H1 (cell line): ENCODE measurements around the gene ARFGEF3. TPM values are rescaled to one million over a fixed set of nuclear protein-coding genes. Genes with fewer than 3 reads are reported as not detected.

ENCODE experiments used
- CTCF ChIA-PET: fragments of 300-600 bp; sonication (Branson Sonifier 250); formaldehyde crosslinking; loops from one replicate; lab custom pipeline; 2021; ENCODE audit not compliant: partially characterized antibody; lab: Charles Lee
- POLR2A ChIA-PET: fragments of 300-600 bp; sonication (Branson Sonifier 250); formaldehyde crosslinking; loops from one replicate; lab custom pipeline; 2021; ENCODE audit warnings: inconsistent platforms; ENCODE audit not compliant: partially characterized antibody; lab: Charles Lee
- DNase-seq, 2 experiments: peaks; one replicate each; pipeline versions ENCODE4 v3.0.0 to v3.0.0-alpha.2; 2010 to 2022; ENCODE audit warnings: low spot score in 2 of 2, low read depth in 1 of 2, mixed read lengths in 1 of 2
- FAIRE-seq: peaks from 2 replicates; lab custom pipeline; 2011; peaks lifted over from hg19 to GRCh38; lab: Jason Lieb, UNC
- H2AFZ ChIP-seq: 2 replicates; pipeline ENCODE4 v1.8.1; 2012; ENCODE audit warnings: low read length, inconsistent platforms
- H2AK5ac ChIP-seq: 2 replicates; pipeline ENCODE4 v1.6.1; 2013; ENCODE audit warnings: low read depth, low read length
- H2BK120ac ChIP-seq: replicated peaks from 2 replicates; pipeline ENCODE3; 2013; ENCODE audit warnings: low read depth, low read length, inconsistent platforms
- H2BK12ac ChIP-seq: 2 replicates; pipeline ENCODE4 v1.6.1; 2013; ENCODE audit warnings: low read depth, low read length
- H2BK15ac ChIP-seq: 2 replicates; pipeline ENCODE4 v1.6.1; 2013; ENCODE audit warnings: low read length
- H2BK20ac ChIP-seq: 2 replicates; pipeline ENCODE4 v1.6.1; 2013; ENCODE audit warnings: low read length
- H2BK5ac ChIP-seq: 2 replicates; pipeline ENCODE4 v1.6.1; 2013; ENCODE audit warnings: low read depth, low read length
- H3K14ac ChIP-seq: 2 replicates; pipeline ENCODE4 v1.6.1; 2013; ENCODE audit warnings: inconsistent platforms; ENCODE audit not compliant: insufficient read length
- H3K18ac ChIP-seq: 2 replicates; pipeline ENCODE4 v1.6.1; 2013; ENCODE audit warnings: low read length; ENCODE audit errors: extremely low read depth
- H3K23ac ChIP-seq: 2 replicates; pipeline ENCODE4 v1.6.1; 2013; ENCODE audit warnings: inconsistent platforms; ENCODE audit not compliant: insufficient read length
- H3K23me2 ChIP-seq: 2 replicates; pipeline ENCODE4 v1.6.1; 2013; ENCODE audit warnings: low read depth, low read length
- H3K27ac ChIP-seq: 2 replicates; pipeline ENCODE4 v1.6.1; 2011; ENCODE audit warnings: low read depth, low read length, inconsistent platforms
- H3K27me3 ChIP-seq, 4 experiments: replicated peaks in 1 of 4; 1 replicate in 1 of 4; 2 replicates in 3 of 4; pipeline versions ENCODE4 v1.6.1 to v1.8.1; 2011 to 2013; ENCODE audit warnings: low read length in 3 of 4, mild to moderate bottlenecking in 3 of 4, inconsistent platforms in 2 of 4, mixed read lengths in 2 of 4, moderate library complexity in 1 of 4; ENCODE audit not compliant: control insufficient read depth in 3 of 4, insufficient read depth in 3 of 4; ENCODE audit errors: extremely low read depth in 1 of 4
- H3K36me3 ChIP-seq, 4 experiments: 2 replicates each; pipeline versions ENCODE4 v1.6.1 to v1.8.1; 2011 to 2013; ENCODE audit warnings: mild to moderate bottlenecking in 4 of 4, low read length in 3 of 4, moderate library complexity in 2 of 4, control low read depth in 1 of 4, inconsistent platforms in 1 of 4; ENCODE audit not compliant: insufficient read depth in 4 of 4, control insufficient read depth in 2 of 4
- H3K4ac ChIP-seq: replicated peaks from 2 replicates; pipeline ENCODE3; 2013; ENCODE audit warnings: low read length, low read depth, mixed read lengths, inconsistent platforms; ENCODE audit not compliant: insufficient read length
- H3K4me1 ChIP-seq, 4 experiments: replicated peaks in 1 of 4; 1 replicate in 1 of 4; 2 replicates in 3 of 4; pipeline versions ENCODE4 v1.6.1 to v1.8.1; 2011 to 2013; ENCODE audit warnings: low read length in 3 of 4, inconsistent platforms in 2 of 4, mixed read lengths in 1 of 4; ENCODE audit not compliant: insufficient read depth in 4 of 4, control insufficient read depth in 3 of 4
- H3K4me2 ChIP-seq, 2 experiments: 2 replicates each; pipeline versions ENCODE4 v1.6.1 to v1.8.1; 2011 to 2013; ENCODE audit warnings: low read depth in 2 of 2, low read length in 2 of 2, control low read depth in 1 of 2, inconsistent platforms in 1 of 2, mild to moderate bottlenecking in 1 of 2; ENCODE audit not compliant: insufficient read depth in 1 of 2
- H3K4me3 ChIP-seq, 4 experiments: fragments of 200-600, 300-600 bp in 1 of 4; sonication (generic), shearing (Covaris generic), sonication (Bioruptor Twin) in 1 of 4; 2 replicates each; pipeline versions ENCODE4 v1.5.1 to v1.8.1; 2011 to 2016; ENCODE audit warnings: low read length in 4 of 4, low read depth in 3 of 4, control low read depth in 2 of 4, inconsistent platforms in 2 of 4, mild to moderate bottlenecking in 2 of 4, mixed read lengths in 1 of 4, moderate library complexity in 1 of 4; ENCODE audit not compliant: insufficient read depth in 2 of 4; ENCODE audit errors: extremely low read depth in 1 of 4
- H3K56ac ChIP-seq: replicated peaks from 2 replicates; pipeline ENCODE3; 2013; ENCODE audit warnings: low read depth, mild to moderate bottlenecking, mixed read lengths, low read length, inconsistent platforms; ENCODE audit not compliant: insufficient read length
- H3K79me1 ChIP-seq: 2 replicates; pipeline ENCODE4 v1.6.1; 2013; ENCODE audit warnings: low read depth, low read length, control low read depth
- H3K79me2 ChIP-seq, 2 experiments: 2 replicates each; pipeline versions ENCODE4 v1.6.1 to v1.8.1; 2012 to 2013; ENCODE audit warnings: low read length in 2 of 2, mild to moderate bottlenecking in 2 of 2, inconsistent platforms in 1 of 2; ENCODE audit not compliant: insufficient read depth in 2 of 2, control insufficient read depth in 1 of 2
- H3K9ac ChIP-seq, 4 experiments: replicated peaks in 1 of 4; 1 replicate in 1 of 4; 2 replicates in 3 of 4; pipeline versions ENCODE4 v1.6.1 to v1.8.1; 2011 to 2013; ENCODE audit warnings: low read depth in 3 of 4, low read length in 3 of 4, control low read depth in 2 of 4, mild to moderate bottlenecking in 2 of 4, moderate library complexity in 2 of 4, inconsistent platforms in 1 of 4; ENCODE audit errors: extremely low read depth in 1 of 4
- H3K9me3 ChIP-seq, 2 experiments: 2 replicates each; pipeline versions ENCODE4 v1.6.1 to v1.8.1; 2012 to 2013; ENCODE audit warnings: mild to moderate bottlenecking in 2 of 2, moderate library complexity in 2 of 2, control low read depth in 1 of 2, inconsistent platforms in 1 of 2, low read depth in 1 of 2, low read length in 1 of 2, mixed read lengths in 1 of 2; ENCODE audit not compliant: insufficient read depth in 2 of 2
- H4K20me1 ChIP-seq, 2 experiments: replicated peaks in 1 of 2; 2 replicates each; pipeline versions ENCODE3 to v1.8.1; 2011 to 2013; ENCODE audit warnings: inconsistent platforms in 2 of 2, low read length in 2 of 2, mild to moderate bottlenecking in 1 of 2; ENCODE audit not compliant: insufficient read depth in 2 of 2, control insufficient read depth in 1 of 2
- H4K5ac ChIP-seq: 2 replicates; pipeline ENCODE4 v1.6.1; 2013; ENCODE audit warnings: low read length, low read depth, mixed read lengths, inconsistent platforms; ENCODE audit not compliant: insufficient read length
- H4K8ac ChIP-seq: 2 replicates; pipeline ENCODE4 v1.8.0; 2013; ENCODE audit warnings: mild to moderate bottlenecking, moderate library complexity, low read length, inconsistent platforms; ENCODE audit not compliant: insufficient read depth; ENCODE audit errors: extremely low read depth
- H4K91ac ChIP-seq: replicated peaks from 2 replicates; pipeline ENCODE3; 2013; ENCODE audit warnings: low read length, mixed read lengths, inconsistent platforms; ENCODE audit not compliant: insufficient read length
- WGBS, 2 experiments: shearing (Covaris generic) in 1 of 2; methylation state at CpG; one replicate each; pipeline versions ENCODE4 v1.1.6 to v1.1.7; 2013 to 2015; ENCODE audit warnings: low lambda C conversion rate in 2 of 2, mixed read lengths in 2 of 2, inconsistent platforms in 1 of 2, low coverage in 1 of 2, missing lambda C conversion rate in 1 of 2; ENCODE audit not compliant: insufficient replicate concordance in 2 of 2, insufficient coverage in 1 of 2, insufficient read length in 1 of 2; ENCODE audit errors: extremely low coverage in 1 of 2, missing lambda C conversion rate in 1 of 2; 5-methylcytosine and 5-hydroxymethylcytosine counted together
- polyA plus RNA-seq, 7 experiments: library from polyadenylated mRNA; depleted of rRNA in 3 of 7; stranded (reverse) in 5 of 7; unstranded in 2 of 7; fragments of >200 nt in 5 of 7; fragments of 200-250 nt in 2 of 7; gene quantifications; 1 replicate in 5 of 7; 2 replicates in 1 of 7; 4 replicates in 1 of 7; pipeline versions ENCODE4 v1.2.1 to v1.2.3, GENCODE V29; 2011 to 2013; ENCODE audit warnings: missing spikeins in 2 of 7, mixed read lengths in 2 of 7
- total RNA-seq: library from RNA; stranded (reverse); fragmentation: NEBNext Ultra II Directional; extraction: Animal tissue kit (Norgen Biotek cat#: 25700); gene quantifications from 2 replicates; pipeline ENCODE4 v1.2.1, GENCODE V29; 2021

Gene ARFGEF3
- total and polyA plus RNA-seq, 2 of the 8 experiments (the other 6 are each of a cell fraction or from before 2014, with no cell fraction given): 5.8 to 23.2 TPM

DNA sequence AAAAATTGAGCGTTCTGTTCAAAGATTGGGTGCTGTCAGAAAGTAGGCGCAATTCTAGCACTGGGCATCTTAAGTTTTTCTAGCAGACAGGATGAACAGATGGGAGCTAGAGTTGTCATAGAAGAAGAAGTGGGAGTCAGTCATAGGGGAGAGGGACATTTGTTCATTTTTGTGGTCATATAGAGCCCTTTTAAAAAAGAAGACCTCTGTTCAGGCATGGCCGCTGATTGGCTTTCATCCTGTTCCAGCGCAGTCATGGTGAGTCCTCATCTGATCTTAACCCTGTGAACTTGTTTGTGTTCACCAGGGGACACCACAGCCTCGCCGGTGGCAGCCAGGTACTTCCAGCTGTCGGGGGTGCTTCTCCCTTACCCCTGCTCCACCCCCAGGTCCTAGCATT is 86.3 kb downstream of the ARFGEF3 start:
- no peak overlapping the region for H2BK20ac ChIP-seq
- no peak overlapping the region for H4K8ac ChIP-seq
- no peak overlapping the region for H3K9ac ChIP-seq
- H3K27ac ChIP-seq: no peak overlapping the region
- no peak overlapping the region for H3K4ac ChIP-seq
- ChIA-PET CTCF (interaction anchor here (0.8 to 1.7 kb wide), 5 partner anchors 10 to 40 kb away, joined by 3 to 9 read pairs (median 4); no protein-coding TSS in a partner anchor), POLR2A (no interaction called here)
- H2AK5ac ChIP-seq: no peak overlapping the region
- WGBS, 2 experiments: 95% methylated on average over 7 of the region's 7 CpGs; no CpG with 5 or more reads in 1 of the 2 experiments
- no peak overlapping the region for H3K4me3 ChIP-seq
- H2BK5ac ChIP-seq: no peak overlapping the region
- H3K23me2 ChIP-seq: no peaks in the 10 kb centered on the region
- H3K27me3 ChIP-seq: no peaks in the 10 kb centered on the region
- H2BK15ac ChIP-seq: no peak overlapping the region
- no peak overlapping the region for H3K23ac ChIP-seq
- no peaks in the 10 kb centered on the region for H4K20me1 ChIP-seq
- FAIRE-seq (no peak), DNase-seq (no peak)
- no peak overlapping the region for H2AFZ ChIP-seq
- no peak overlapping the region for H3K18ac ChIP-seq
- H3K36me3 ChIP-seq: no peaks in the 10 kb centered on the region; a peak in 1 of 8 replicates
- no peak overlapping the region for H4K91ac ChIP-seq
- H4K5ac ChIP-seq: no peak overlapping the region
- no peaks in the 10 kb centered on the region for H3K79me1 ChIP-seq
- no peaks in the 10 kb centered on the region for H3K79me2 ChIP-seq
- H2BK120ac ChIP-seq: no peak overlapping the region
- no peaks in the 10 kb centered on the region for H3K4me1 ChIP-seq
- no peak overlapping the region for H3K14ac ChIP-seq
- H3K4me2 ChIP-seq: no peak overlapping the region
- no peak overlapping the region for H2BK12ac ChIP-seq
- H3K56ac ChIP-seq: no peak overlapping the region
- no peaks in the 10 kb centered on the region for H3K9me3 ChIP-seq
